Naive B cell (primary cell): Measurements from ENCODE around the gene ERP44. TPM values are rescaled to one million over a fixed set of nuclear protein-coding genes. Genes with fewer than 3 reads are reported as not detected.
A peak's percentile ranks its signal among the peaks of the same experiment; 100 is the strongest.

Experiments
- ATAC-seq, 2 donors: fragments of 150-1000 bp; cut with Tn5 transposase; 2 replicates each; pipeline ENCODE4 v1.10.0; 2021; ENCODE audit warnings: low read depth in 2 of 2, mild to moderate bottlenecking in 2 of 2, moderate library complexity in 2 of 2
- DNase-seq: peaks from one replicate; pipeline ENCODE4 v3.0.0; 2022
- H3K27ac Mint-ChIP-seq, 6 donors: one replicate each; pipeline ENCODE4 v1.8.0; 2020 to 2022; ENCODE audit warnings: mild to moderate bottlenecking in 6 of 6, mixed read lengths in 6 of 6, moderate library complexity in 5 of 6, inconsistent platforms in 2 of 6
- H3K27me3 Mint-ChIP-seq, 3 donors: one replicate each; pipeline ENCODE4 v1.8.0; 2021 to 2022; ENCODE audit warnings: mixed read lengths in 3 of 3, mild to moderate bottlenecking in 1 of 3
- H3K36me3 Mint-ChIP-seq, 2 donors: one replicate each; pipeline ENCODE4 v1.8.0; 2020 to 2022; ENCODE audit warnings: mixed read lengths in 2 of 2, inconsistent platforms in 1 of 2, mild to moderate bottlenecking in 1 of 2
- H3K4me1 Mint-ChIP-seq, 3 donors: one replicate each; pipeline ENCODE4 v1.8.0; 2020 to 2022; ENCODE audit warnings: mixed read lengths in 3 of 3, inconsistent platforms in 1 of 3, mild to moderate bottlenecking in 1 of 3, moderate library complexity in 1 of 3
- H3K4me3 Mint-ChIP-seq, 8 donors: one replicate each; pipeline ENCODE4 v1.8.0; 2020 to 2022; ENCODE audit warnings: mild to moderate bottlenecking in 8 of 8, mixed read lengths in 8 of 8, moderate library complexity in 8 of 8, inconsistent platforms in 2 of 8
- H3K9me3 Mint-ChIP-seq, 7 donors: one replicate each; pipeline ENCODE4 v1.8.0; 2020 to 2022; ENCODE audit warnings: mixed read lengths in 7 of 7, mild to moderate bottlenecking in 5 of 7, inconsistent platforms in 2 of 7, moderate library complexity in 1 of 7
- polyA plus RNA-seq, 6 donors: library from polyadenylated mRNA; unstranded; fragments of 300-500 nt; fragmentation: Illumina TruSeq; gene quantifications; one replicate each; pipeline ENCODE4 v1.2.3, GENCODE V29; 2021; ENCODE audit warnings: low read depth in 6 of 6

ERP44 gene
- polyA plus RNA-seq, 6 donors from 2014 or later, result 71.9 to 88.2 (median 76.9) TPM

GRCh38 chr9:100120286-100120685, 21.5 kb upstream of the ERP44 start:
- Mint-ChIP-seq H3K4me3 (no peak overlapping the region), H3K27me3 (no peaks in the 10 kb centered on the region), H3K27ac (no peak overlapping the region), H3K4me1 (peaks cover 5 to 7% (median 6%) of the 10 kb centered on the region in 3 donors), H3K36me3 (no peaks in the 10 kb centered on the region), H3K9me3 (no peaks in the 10 kb centered on the region)
- ATAC-seq (no peak), DNase-seq (no peak)

- H3K27ac Mint-ChIP-seq, result no peak overlapping the region
- no peak for DNase-seq
- peaks cover 6 to 16% (median 15%) of the 10 kb centered on the region in 3 donors for H3K4me1 Mint-ChIP-seq
- H3K4me3 Mint-ChIP-seq, result no peak overlapping the region
- no peaks in the 10 kb centered on the region for H3K27me3 Mint-ChIP-seq
- no peaks in the 10 kb centered on the region for H3K9me3 Mint-ChIP-seq
- H3K36me3 Mint-ChIP-seq, result no peaks in the 10 kb centered on the region
- ATAC-seq, result no peak
Measured at GRCh38 chr9:100117316-100117715, 18.5 kb upstream of the ERP44 start.

GRCh38 chr9:100112677-100113336, 14.0 kb upstream of the ERP44 start:
- H3K27me3 Mint-ChIP-seq, result no peaks in the 10 kb centered on the region
- peak overlapping the region in 3 of 6 donors; percentile 5 to 73 (median 50) for H3K27ac Mint-ChIP-seq
- H3K9me3 Mint-ChIP-seq, result no peaks in the 10 kb centered on the region
- no peak for ATAC-seq
- DNase-seq, result no peak
- peaks cover 6 to 9% (median 8%) of the 10 kb centered on the region in 3 donors for H3K4me1 Mint-ChIP-seq
- no peaks in the 10 kb centered on the region for H3K36me3 Mint-ChIP-seq
- no peak overlapping the region for H3K4me3 Mint-ChIP-seq

GRCh38 chr9:100111235-100111634, 12.4 kb upstream of the ERP44 start:
- no peaks in the 10 kb centered on the region for H3K36me3 Mint-ChIP-seq

GRCh38 chr9:100108559-100108958, 9.8 kb upstream of the ERP44 start:
- H3K27ac Mint-ChIP-seq, result no peak overlapping the region
- no peak for DNase-seq
- no peak for ATAC-seq
- H3K9me3 Mint-ChIP-seq, result no peaks in the 10 kb centered on the region
- no peak overlapping the region for H3K4me3 Mint-ChIP-seq
- peaks cover 4 to 5% (median 5%) of the 10 kb centered on the region in 3 donors for H3K4me1 Mint-ChIP-seq
- H3K27me3 Mint-ChIP-seq, result no peaks in the 10 kb centered on the region
- H3K36me3 Mint-ChIP-seq, result no peaks in the 10 kb centered on the region

More at GRCh38 chr9:100111235-100111634, 12.4 kb upstream of the ERP44 start:
- ATAC-seq (no peak), DNase-seq (no peak)
- no peaks in the 10 kb centered on the region for H3K27me3 Mint-ChIP-seq
- H3K27ac Mint-ChIP-seq, result no peak overlapping the region
- H3K9me3 Mint-ChIP-seq, result no peaks in the 10 kb centered on the region
- H3K4me3 Mint-ChIP-seq, result no peak overlapping the region
- peaks cover 6 to 9% (median 8%) of the 10 kb centered on the region in 3 donors for H3K4me1 Mint-ChIP-seq

- H3K4me3 Mint-ChIP-seq, result no peak overlapping the region
- H3K4me1 Mint-ChIP-seq, result no peaks in the 10 kb centered on the region
- ATAC-seq (no peak), DNase-seq (no peak)
- no peak overlapping the region for H3K27ac Mint-ChIP-seq
- no peaks in the 10 kb centered on the region for H3K36me3 Mint-ChIP-seq
- H3K9me3 Mint-ChIP-seq, result no peaks in the 10 kb centered on the region
- no peaks in the 10 kb centered on the region for H3K27me3 Mint-ChIP-seq
Measured at GRCh38 chr9:100106616-100107015, 7.8 kb upstream of the ERP44 start.

- Mint-ChIP-seq H3K27ac (no peak overlapping the region), H3K4me3 (no peak overlapping the region), H3K4me1 (no peaks in the 10 kb centered on the region), H3K36me3 (no peaks in the 10 kb centered on the region), H3K9me3 (no peaks in the 10 kb centered on the region), H3K27me3 (no peaks in the 10 kb centered on the region)
- ATAC-seq, result no peak
- no peak for DNase-seq
Measured at GRCh38 chr9:100105861-100106260, 7.1 kb upstream of the ERP44 start.

- no peak for DNase-seq
- H3K4me3 Mint-ChIP-seq, result no peak overlapping the region
- H3K4me1 Mint-ChIP-seq, result peaks cover 10% of the 10 kb centered on the region in 3 donors
Measured at GRCh38 chr9:100104314-100104713, 5.5 kb upstream of the ERP44 start.

GRCh38 chr9:100101608-100102007, 2.8 kb upstream of the ERP44 start:
- H3K27me3 Mint-ChIP-seq, result no peaks in the 10 kb centered on the region
- peaks cover 0 to 11% of the 10 kb centered on the region in 2 donors for H3K36me3 Mint-ChIP-seq
- no peak for DNase-seq
- peak overlapping the region in 1 of 8 donors; percentile 63 for H3K4me3 Mint-ChIP-seq
- no peak for ATAC-seq
- peak overlapping the region in 1 of 6 donors; percentile 15 for H3K27ac Mint-ChIP-seq
- H3K9me3 Mint-ChIP-seq, result no peaks in the 10 kb centered on the region
- peaks cover 26 to 33% (median 28%) of the 10 kb centered on the region in 3 donors for H3K4me1 Mint-ChIP-seq

More at GRCh38 chr9:100104314-100104713, 5.5 kb upstream of the ERP44 start:
- no peaks in the 10 kb centered on the region for H3K27me3 Mint-ChIP-seq
- no peak for ATAC-seq
- H3K36me3 Mint-ChIP-seq, result no peaks in the 10 kb centered on the region
- no peak overlapping the region for H3K27ac Mint-ChIP-seq
- no peaks in the 10 kb centered on the region for H3K9me3 Mint-ChIP-seq

GRCh38 chr9:100100146-100100667, 1.4 kb upstream of the ERP44 start:
- H3K36me3 Mint-ChIP-seq, result peaks cover 0 to 11% of the 10 kb centered on the region in 2 donors
- no peaks in the 10 kb centered on the region for H3K9me3 Mint-ChIP-seq
- H3K4me3 Mint-ChIP-seq, result peak overlapping the region in 7 of 8 donors; percentile 96 to 100 (median 99)
- peak overlapping the region; percentile 90 to 99 (median 98) for H3K27ac Mint-ChIP-seq
- H3K27me3 Mint-ChIP-seq, result no peaks in the 10 kb centered on the region
- ATAC-seq, result no peak
- H3K4me1 Mint-ChIP-seq, result peaks cover 26 to 45% (median 40%) of the 10 kb centered on the region in 3 donors
- no peak for DNase-seq

GRCh38 chr9:100099722-100100042, 882 bp upstream of the ERP44 start:
- H3K9me3 Mint-ChIP-seq, result no peaks in the 10 kb centered on the region
- no peak for ATAC-seq
- H3K4me1 Mint-ChIP-seq, result peaks cover 32 to 49% (median 45%) of the 10 kb centered on the region in 3 donors

GRCh38 chr9:100098046-100098886, 534 bp downstream of the ERP44 start:
- DNase-seq (peak; percentile 27), ATAC-seq (peak; percentile 3 to 6)
- H3K36me3 Mint-ChIP-seq, result peaks cover 0 to 11% of the 10 kb centered on the region in 2 donors
- peak overlapping the region; percentile 96 to 100 (median 99) for H3K4me3 Mint-ChIP-seq
- H3K27ac Mint-ChIP-seq, result peak overlapping the region; percentile 98 to 99 (median 99)
- no peaks in the 10 kb centered on the region for H3K9me3 Mint-ChIP-seq
- H3K27me3 Mint-ChIP-seq, result no peaks in the 10 kb centered on the region
- peaks cover 40 to 63% (median 57%) of the 10 kb centered on the region in 3 donors for H3K4me1 Mint-ChIP-seq

More at GRCh38 chr9:100099722-100100042, 882 bp upstream of the ERP44 start:
- no peaks in the 10 kb centered on the region for H3K27me3 Mint-ChIP-seq
- H3K27ac Mint-ChIP-seq, result peak overlapping the region; percentile 90 to 99 (median 98)
- H3K36me3 Mint-ChIP-seq, result peaks cover 0 to 11% of the 10 kb centered on the region in 2 donors
- peak overlapping the region; percentile 96 to 100 (median 99) for H3K4me3 Mint-ChIP-seq
- DNase-seq, result no peak

GRCh38 chr9:100096378-100096916, 2.4 kb downstream of the ERP44 start:
- ATAC-seq, result no peak
- Mint-ChIP-seq H3K27me3 (no peaks in the 10 kb centered on the region), H3K36me3 (peaks cover 0 to 11% of the 10 kb centered on the region in 2 donors), H3K4me1 (peaks cover 55 to 80% (median 71%) of the 10 kb centered on the region in 3 donors), H3K9me3 (no peaks in the 10 kb centered on the region), H3K4me3 (peak overlapping the region in 6 of 8 donors; percentile 3 to 99 (median 32)), H3K27ac (no peak overlapping the region)
- no peak for DNase-seq
